Stromal cell of bone marrow (primary cell): Measurements from ENCODE around the gene LUZP2.

Experiments used
- DNase-seq: peaks from one replicate; pipeline ENCODE4 v3.0.0-alpha.2; 2012; ENCODE audit warnings: low read depth

Gene LUZP2

GRCh38 chr11:24567380-24567779, 70.5 kb downstream of the LUZP2 start:
- no peak for DNase-seq

- no peak for DNase-seq
Observed at GRCh38 chr11:24572376-24572775, 75.5 kb downstream of the LUZP2 start.

DNA sequence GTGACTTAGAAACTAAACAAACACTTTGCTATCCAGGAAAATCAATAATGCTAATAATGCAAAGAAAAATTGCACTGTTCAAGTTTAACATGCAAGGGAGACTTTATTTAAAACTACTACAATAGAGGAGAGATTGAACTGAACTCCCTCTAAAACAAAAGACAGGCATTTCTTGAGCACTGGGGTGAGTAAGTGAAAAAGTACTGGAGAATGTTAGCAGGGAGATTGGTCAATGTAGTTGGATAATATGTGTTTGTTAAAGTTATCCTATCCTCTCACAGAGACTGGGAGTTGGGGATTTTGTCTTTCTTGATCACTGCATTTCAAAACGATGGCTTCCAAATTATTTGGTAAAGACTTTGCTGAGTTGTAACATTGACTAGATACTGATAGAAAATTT, 77.6 kb downstream of the LUZP2 start:
- DNase-seq = no peak

DNA sequence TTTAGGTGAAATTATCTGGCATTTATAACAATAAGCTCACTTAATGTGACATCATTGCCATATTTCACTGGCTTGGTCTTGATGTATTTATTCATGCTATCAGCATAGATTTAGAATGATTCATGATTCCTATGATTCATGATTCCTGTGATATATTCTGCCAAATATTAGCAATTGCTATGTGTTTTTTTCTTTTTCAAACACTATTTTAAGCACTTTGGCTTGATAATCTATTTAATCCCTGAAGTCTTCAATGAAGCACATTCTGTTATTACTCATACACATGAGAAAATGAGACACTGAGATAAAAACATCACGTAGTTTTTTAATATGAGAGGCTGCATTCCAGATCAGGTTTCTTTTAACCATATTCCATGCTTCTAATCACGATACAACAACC, 78.5 kb downstream of the LUZP2 start:
- peak; percentile 16 for DNase-seq

GRCh38 chr11:24585192-24585591, 88.3 kb downstream of the LUZP2 start:
- peak; percentile 2 for DNase-seq

GRCh38 chr11:24587635-24588034, 90.8 kb downstream of the LUZP2 start:
- DNase-seq = no peak

DNA sequence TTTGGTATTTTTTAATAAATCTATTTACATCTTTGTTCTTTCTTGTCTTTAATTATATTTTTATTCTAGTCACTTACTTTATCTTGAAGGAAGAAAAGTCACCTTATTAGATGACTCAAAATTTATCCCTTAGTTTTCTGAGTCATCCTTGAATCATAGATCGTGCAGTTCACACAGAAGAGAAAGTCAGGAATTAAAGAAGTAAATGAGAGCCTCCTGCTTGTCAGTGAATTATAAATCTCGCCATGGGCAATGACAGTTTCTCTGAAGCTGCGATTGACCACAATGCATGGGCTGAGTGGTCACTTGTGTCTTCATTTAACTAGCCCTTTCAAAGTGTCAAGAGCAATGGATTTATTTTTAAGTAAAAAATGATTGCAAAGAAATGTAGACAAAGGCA, 91.2 kb downstream of the LUZP2 start:
- DNase-seq = peak; percentile 26

DNA sequence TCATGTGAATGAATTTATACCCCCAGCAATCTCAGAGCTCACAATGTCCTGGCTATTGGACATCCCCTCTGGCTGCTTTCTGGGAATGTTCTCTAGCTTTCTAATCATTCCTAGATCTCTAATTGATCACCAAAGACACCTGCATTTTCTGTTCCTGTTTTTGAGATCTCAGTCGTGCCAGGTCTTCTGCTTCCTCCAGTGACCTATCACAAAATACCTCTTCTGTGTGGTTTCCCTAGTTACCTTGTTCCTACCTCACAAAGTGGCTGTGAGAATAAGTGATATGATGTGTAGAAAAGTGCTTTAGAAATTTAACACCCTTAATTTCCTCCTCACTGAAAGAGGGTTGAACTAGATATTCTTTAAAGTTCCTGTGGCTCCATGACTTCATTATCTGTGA, 92.2 kb downstream of the LUZP2 start:
- no peak for DNase-seq

DNA sequence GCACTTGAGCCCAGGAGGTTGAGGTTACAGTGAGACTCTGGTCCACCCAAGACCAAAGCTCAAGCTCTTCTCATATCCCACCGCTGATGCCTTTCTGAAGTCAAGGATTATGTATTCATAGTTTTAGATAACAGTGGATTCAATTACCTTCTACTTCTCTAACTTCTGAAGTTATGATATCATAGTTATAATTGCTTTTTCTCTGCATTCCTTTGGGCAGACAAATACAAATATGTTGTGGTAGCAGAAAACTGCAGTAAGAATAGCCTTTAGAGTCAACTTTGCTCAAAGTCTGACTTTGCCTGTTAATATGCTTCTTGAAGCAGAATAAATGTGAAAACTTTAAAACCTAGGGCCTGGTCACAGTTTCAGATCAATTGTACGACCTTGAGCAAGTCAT, 94.4 kb downstream of the LUZP2 start:
- no peak for DNase-seq

- no peak for DNase-seq
Observed at GRCh38 chr11:24592360-24592759, 95.5 kb downstream of the LUZP2 start.

GRCh38 chr11:24593332-24593731, 96.5 kb downstream of the LUZP2 start:
- peak; percentile 72 for DNase-seq

- no peak for DNase-seq
Observed at GRCh38 chr11:24594401-24594800, 97.5 kb downstream of the LUZP2 start.

DNA sequence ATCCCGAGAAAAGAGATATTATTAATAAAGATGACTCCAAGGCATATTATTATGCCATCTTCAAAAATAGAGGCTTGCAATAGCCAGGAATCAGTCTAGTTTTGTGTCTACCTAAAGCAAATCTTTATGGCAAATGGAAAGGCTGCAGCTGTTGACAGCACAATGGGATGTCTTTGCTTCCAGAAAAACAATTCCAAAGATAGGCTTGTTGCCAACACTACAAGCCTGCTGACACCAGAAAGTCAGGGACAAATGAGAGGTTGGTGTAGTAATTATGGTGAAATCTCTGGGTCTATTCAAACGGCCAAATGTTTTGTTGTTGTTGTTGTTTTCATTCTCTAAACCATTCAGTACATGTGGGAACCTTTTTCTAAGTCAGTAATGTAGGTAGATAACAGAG, 101.8 kb downstream of the LUZP2 start:
- DNase-seq = no peak

DNA sequence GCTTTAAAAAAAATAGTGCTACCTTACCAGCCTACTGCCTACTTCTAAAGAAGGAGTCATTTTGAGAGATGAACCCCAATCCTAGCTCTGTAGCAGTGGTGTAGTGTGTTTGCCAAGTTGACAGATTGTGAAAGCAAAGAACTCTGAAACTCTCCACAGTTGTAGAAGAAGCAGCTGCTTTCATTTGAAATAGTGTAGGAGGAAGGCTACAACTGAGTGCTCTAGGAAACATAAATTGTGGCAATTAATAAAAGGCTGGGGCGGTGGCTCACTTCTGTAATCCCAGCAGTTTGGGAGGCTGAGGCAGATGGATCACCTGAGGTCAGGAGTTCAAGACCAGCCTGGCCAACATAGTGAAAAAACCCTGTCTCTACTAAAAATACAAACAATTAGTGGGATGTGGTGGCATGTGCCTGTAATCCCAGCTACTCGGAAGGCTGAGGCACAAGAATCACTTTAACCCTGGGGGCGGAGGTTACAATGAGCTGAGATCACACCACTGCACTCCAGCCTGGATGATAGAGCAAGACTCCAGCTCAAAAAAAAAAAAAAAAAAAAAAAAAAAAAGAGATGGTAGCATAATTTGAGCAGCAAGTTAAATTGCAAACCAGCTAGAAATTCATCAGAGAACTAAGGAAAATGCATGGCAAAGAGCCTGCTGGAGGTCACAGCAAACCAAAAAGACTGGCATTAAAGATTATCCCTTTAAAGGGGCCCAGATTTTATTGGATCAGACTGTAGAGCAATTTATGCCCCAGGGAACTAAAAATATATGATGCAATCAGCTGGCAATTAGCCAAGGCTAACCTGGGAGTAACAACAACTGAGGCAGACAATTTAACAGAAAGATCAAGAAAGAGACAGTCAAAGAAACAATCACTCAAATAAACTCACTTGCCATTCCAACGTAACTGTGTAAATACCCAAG, 112.6 kb downstream of the LUZP2 start:
- no peak for DNase-seq

- DNase-seq = no peak
Observed at GRCh38 chr11:24615451-24616160, 118.8 kb downstream of the LUZP2 start.

- DNase-seq = no peak
Observed at GRCh38 chr11:24617856-24618255, 121.0 kb downstream of the LUZP2 start.

GRCh38 chr11:24619900-24620299, 123.0 kb downstream of the LUZP2 start:
- DNase-seq = no peak

DNA sequence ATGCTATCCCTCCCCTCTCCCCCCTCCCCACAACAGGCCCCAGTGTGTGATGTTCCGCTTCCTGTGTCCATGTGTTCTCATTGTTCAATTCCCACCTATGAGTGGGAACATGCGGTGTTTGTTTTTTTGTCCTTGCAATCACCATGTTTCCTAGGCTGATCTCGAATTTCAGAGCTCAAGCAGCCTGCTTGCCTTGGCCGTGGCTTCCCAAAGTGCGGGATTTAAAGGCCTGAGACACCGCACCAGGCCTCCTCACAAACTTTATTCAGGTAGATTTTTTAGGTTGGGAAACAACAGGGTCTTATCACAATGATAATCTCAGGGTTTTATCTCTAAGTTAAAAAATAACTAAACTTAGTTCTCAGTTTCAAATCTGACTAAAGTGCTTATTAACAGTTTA, 125.4 kb downstream of the LUZP2 start:
- no peak for DNase-seq

DNA sequence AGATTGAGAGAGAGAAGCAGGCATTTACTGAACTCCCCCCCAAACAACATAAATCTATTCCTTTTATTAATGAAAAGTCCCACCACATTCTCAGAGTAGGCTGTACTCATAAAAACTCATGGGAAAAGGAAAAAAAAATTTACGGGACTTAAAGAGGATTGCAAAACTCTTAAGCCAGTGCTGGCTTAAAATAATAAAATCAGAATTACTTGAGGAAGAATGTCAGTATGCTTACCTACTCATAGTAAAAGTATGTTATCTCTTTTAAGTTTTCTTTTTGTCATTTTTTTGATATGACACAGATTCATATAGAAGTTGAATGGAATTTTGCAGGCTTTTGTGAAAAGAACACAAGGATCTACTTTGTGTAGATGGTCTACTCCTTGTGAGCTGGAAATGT, 126.3 kb downstream of the LUZP2 start:
- DNase-seq = no peak

DNA sequence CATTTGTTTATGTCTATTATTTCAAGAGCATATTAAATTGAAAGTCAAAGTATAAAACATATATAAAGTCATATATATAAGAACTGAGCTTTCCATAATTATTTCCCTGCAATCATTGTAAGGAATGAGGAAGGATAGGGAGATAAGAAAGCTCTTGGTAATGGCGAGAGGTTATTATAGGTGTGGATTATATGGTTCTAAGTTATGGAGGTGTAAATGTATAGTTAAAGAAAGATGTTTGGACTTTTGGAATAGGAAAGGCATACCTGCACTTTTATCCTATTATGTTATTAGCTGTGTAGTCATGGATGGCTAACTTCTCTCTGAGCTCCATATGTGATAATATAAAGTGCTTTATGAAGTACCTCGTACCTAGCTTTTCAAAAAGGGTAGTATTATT, 127.6 kb downstream of the LUZP2 start:
- DNase-seq = no peak

GRCh38 chr11:24625975-24626374, 129.1 kb downstream of the LUZP2 start:
- DNase-seq = no peak

GRCh38 chr11:24628224-24628776, 131.4 kb downstream of the LUZP2 start:
- no peak for DNase-seq

DNA sequence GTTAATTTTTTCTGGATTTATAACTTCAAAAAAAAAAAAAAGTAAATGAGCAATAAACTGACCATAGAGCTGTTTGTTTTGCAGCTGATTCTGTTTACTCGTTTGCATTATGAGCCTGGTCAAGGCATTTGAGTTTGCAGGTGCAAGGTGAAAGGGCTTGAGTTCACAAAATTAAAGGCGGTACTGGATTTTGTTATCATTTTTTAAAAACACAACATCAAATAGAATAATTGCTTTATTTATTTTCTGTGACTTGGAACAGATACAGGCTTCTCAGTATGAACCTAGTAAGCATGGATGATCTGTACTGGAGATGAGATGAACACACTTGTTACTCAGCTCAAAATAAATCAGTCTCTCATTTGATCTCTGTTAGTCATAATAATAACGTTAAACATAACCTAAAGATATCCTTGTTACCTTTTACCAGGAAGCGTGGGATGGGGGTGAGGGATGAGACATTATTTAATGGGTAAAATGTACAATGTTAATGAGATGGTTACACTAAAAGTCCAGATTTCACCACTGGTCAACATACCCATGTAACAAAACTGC, 137.8 kb downstream of the LUZP2 start:
- DNase-seq = no peak
